Activated T-cell treated with anti-CD3 and anti-CD28 coated beads, Interleukin-2, amount 50 U/mL, for 24 hours (primary cell): Measurements from ENCODE around the gene CASP3.
A peak's percentile ranks its signal among the peaks of the same experiment; 100 is the strongest.
"Not testable (repeated sequence)": the region's sequence is repeated elsewhere in the genome, so short reads cannot be mapped to it uniquely, and the experiment has no call there.

Source experiments
- DNase-seq: peaks from one replicate; pipeline ENCODE4 v3.0.0-alpha.2; 2020
- H3K27ac Mint-ChIP-seq: 2 replicates; pipeline ENCODE4 v1.8.0; 2020; ENCODE audit warnings: mild to moderate bottlenecking, mixed read lengths
- H3K27me3 Mint-ChIP-seq: 2 replicates; pipeline ENCODE4 v1.8.0; 2020; ENCODE audit warnings: mixed read lengths
- H3K36me3 Mint-ChIP-seq: 2 replicates; pipeline ENCODE4 v1.8.0; 2020; ENCODE audit warnings: low read depth, mixed read lengths
- H3K4me1 Mint-ChIP-seq: 2 replicates; pipeline ENCODE4 v1.8.0; 2020; ENCODE audit warnings: low read depth, mixed read lengths
- H3K4me3 Mint-ChIP-seq: 2 replicates; pipeline ENCODE4 v1.8.0; 2020; ENCODE audit warnings: mild to moderate bottlenecking, moderate library complexity, mixed read lengths
- H3K9me3 Mint-ChIP-seq: 2 replicates; pipeline ENCODE4 v1.8.0; 2020; ENCODE audit warnings: mixed read lengths

The CASP3 gene

DNA sequence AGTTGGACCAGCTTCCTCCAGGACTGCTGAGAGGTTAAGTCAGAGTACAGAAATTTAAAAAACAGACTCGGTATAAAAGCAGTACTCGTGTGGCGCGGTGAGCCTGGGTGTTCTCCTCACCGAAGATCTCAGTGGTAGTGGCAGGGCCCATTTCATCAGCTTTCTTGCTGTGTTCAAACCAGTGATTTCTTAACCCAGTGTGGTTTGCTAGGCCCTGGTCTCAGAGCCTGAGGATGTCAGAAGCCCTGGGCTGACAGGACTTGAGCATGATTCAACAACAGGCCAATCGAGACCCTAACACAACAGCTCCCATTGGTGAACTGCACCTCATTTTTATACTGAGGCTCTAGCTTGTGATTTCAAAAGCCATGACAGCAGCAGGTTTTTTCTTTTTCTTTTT is 23.5 kb upstream of the CASP3 start:
- Mint-ChIP-seq H3K27me3 (no peaks in the 10 kb centered on the region), H3K4me1 (peaks cover 22% of the 10 kb centered on the region), H3K27ac (no peak overlapping the region), H3K36me3 (peaks cover 61% of the 10 kb centered on the region), H3K9me3 (no peaks in the 10 kb centered on the region), H3K4me3 (no peak overlapping the region)
- no peak for DNase-seq

DNA sequence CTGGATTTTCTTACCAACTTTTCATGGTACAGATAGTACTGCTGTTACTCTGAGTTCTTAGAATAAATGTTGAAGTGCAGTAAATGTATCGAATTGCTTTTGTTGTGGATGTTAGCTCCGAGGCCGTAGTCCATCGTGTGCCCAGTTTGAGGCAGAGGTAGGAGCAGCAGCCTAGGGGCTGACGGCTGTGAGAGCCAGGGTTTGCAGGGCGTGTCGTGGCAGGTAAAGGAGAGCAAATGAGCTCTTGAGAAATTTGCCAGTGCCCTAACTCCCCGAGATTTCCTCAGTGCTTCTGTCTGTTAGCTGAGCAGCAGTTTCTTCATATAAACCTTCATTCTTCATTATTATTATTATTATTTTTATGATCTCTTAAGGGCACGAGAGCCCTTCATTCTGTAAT is 21.9 kb upstream of the CASP3 start:
- Mint-ChIP-seq H3K27ac (no peak overlapping the region), H3K4me1 (peaks cover 24% of the 10 kb centered on the region), H3K27me3 (no peaks in the 10 kb centered on the region), H3K36me3 (peaks cover 78% of the 10 kb centered on the region), H3K4me3 (no peak overlapping the region), H3K9me3 (no peaks in the 10 kb centered on the region)
- DNase-seq = no peak

- H3K27ac Mint-ChIP-seq = peak overlapping the region; percentile 6
- H3K4me3 Mint-ChIP-seq = no peak overlapping the region
- H3K9me3 Mint-ChIP-seq = no peaks in the 10 kb centered on the region
- peaks cover 24% of the 10 kb centered on the region for H3K4me1 Mint-ChIP-seq
- peaks cover 77% of the 10 kb centered on the region for H3K36me3 Mint-ChIP-seq
- no peak for DNase-seq
- no peaks in the 10 kb centered on the region for H3K27me3 Mint-ChIP-seq
These were observed 20.0 kb upstream of the CASP3 start for GRCh38 chr4:184669251-184669650.

DNA sequence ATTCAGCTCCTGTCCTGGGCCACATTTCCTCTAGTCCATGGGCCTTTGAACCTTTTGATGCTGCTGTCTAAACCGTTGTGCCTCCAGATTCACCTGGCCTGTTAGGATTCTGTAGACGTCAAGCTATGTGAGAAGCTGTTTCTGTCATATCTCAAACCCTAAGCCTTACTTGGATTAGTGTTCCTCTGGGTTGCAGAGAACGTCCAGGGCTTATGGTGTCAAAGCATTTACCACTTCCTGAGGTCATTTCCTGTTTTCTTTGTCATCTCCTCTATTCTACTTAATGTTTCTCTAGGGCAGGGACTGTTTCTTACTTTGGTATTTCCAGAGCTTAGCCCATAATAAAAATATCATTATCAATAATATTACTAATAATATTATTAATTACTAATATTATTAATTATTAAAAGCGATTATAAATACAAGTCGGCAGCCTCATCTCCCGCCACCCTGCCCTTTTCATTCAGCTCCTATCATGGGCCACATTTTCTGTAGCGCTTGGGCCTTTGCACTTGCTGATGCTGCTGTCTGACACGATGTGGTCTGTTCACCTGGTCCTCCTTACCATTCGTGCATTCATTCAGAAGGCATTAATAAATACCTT is 19.4 kb upstream of the CASP3 start:
- Mint-ChIP-seq H3K4me1 (peaks cover 24% of the 10 kb centered on the region), H3K9me3 (no peaks in the 10 kb centered on the region), H3K4me3 (no peak overlapping the region), H3K27ac (peak overlapping the region; percentile 53), H3K27me3 (no peaks in the 10 kb centered on the region), H3K36me3 (peaks cover 71% of the 10 kb centered on the region)
- DNase-seq = no peak

GRCh38 chr4:184668096-184668495 is 18.8 kb upstream of the CASP3 start:
- H3K9me3 Mint-ChIP-seq = no peaks in the 10 kb centered on the region
- peaks cover 68% of the 10 kb centered on the region for H3K36me3 Mint-ChIP-seq
- H3K4me3 Mint-ChIP-seq = no peak overlapping the region
- H3K27ac Mint-ChIP-seq = peak overlapping the region; percentile 53
- H3K4me1 Mint-ChIP-seq = peaks cover 24% of the 10 kb centered on the region
- no peak for DNase-seq
- H3K27me3 Mint-ChIP-seq = no peaks in the 10 kb centered on the region

- no peak for DNase-seq
- H3K27me3 Mint-ChIP-seq = no peaks in the 10 kb centered on the region
- H3K36me3 Mint-ChIP-seq = peaks cover 55% of the 10 kb centered on the region
- no peak overlapping the region for H3K4me3 Mint-ChIP-seq
- no peaks in the 10 kb centered on the region for H3K9me3 Mint-ChIP-seq
- H3K27ac Mint-ChIP-seq = no peak overlapping the region
- peaks cover 24% of the 10 kb centered on the region for H3K4me1 Mint-ChIP-seq
These were observed 17.4 kb upstream of the CASP3 start for GRCh38 chr4:184666670-184667069.

- Mint-ChIP-seq H3K4me1 (peaks cover 20% of the 10 kb centered on the region), H3K4me3 (no peak overlapping the region), H3K27me3 (no peaks in the 10 kb centered on the region), H3K9me3 (no peaks in the 10 kb centered on the region), H3K27ac (no peak overlapping the region), H3K36me3 (peaks cover 53% of the 10 kb centered on the region)
- no peak for DNase-seq
These were observed 15.4 kb upstream of the CASP3 start for GRCh38 chr4:184664445-184665210.

DNA sequence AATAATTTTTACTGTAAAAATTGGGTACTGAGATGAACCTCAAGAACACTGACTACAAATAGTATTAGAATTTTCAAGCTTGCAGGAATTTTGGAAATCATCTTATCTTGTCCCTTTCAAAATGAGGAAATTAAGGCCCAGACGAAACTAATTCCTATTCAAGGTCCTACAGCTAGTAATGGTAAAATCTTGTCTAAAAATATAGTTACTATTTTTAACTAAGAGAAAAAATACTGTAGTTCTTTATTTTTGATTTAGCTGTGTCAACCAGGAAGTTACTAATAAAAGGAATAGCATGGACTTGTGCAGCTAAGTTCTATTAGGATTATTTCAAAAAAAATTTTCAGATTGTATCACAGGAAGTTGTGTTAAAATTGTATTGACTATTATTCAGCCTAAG is 13.0 kb upstream of the CASP3 start:
- H3K9me3 Mint-ChIP-seq = no peaks in the 10 kb centered on the region
- no peaks in the 10 kb centered on the region for H3K27me3 Mint-ChIP-seq
- peaks cover 2% of the 10 kb centered on the region for H3K4me1 Mint-ChIP-seq
- H3K27ac Mint-ChIP-seq = no peak overlapping the region
- no peak for DNase-seq
- H3K36me3 Mint-ChIP-seq = peaks cover 45% of the 10 kb centered on the region
- H3K4me3 Mint-ChIP-seq = no peak overlapping the region

- Mint-ChIP-seq H3K27me3 (no peaks in the 10 kb centered on the region), H3K4me1 (no peaks in the 10 kb centered on the region), H3K27ac (no peak overlapping the region), H3K4me3 (no peak overlapping the region), H3K9me3 (no peaks in the 10 kb centered on the region), H3K36me3 (peaks cover 43% of the 10 kb centered on the region)
- no peak for DNase-seq
These were observed 11.7 kb upstream of the CASP3 start for GRCh38 chr4:184660978-184661377.

DNA sequence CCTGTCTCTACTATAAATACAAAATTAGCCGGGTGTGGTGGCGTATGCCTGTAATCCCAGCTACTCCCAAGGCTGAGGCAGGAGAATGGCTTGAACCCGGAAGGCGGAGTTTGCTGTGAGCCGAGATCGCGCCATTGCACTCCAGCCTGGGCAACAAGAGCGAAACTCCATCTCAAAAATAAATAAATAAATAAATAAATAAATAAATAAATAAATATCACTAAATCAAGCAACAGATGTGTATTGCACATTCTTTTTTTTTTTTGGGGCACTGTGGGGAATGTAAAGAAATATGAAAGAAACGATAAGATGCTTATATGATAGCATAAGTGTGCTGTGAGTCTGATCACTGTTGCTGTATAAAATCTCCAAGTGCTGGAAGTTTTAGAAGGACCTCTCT is 8.6 kb upstream of the CASP3 start:
- Mint-ChIP-seq H3K27ac (peak overlapping the region; percentile 37), H3K36me3 (peaks cover 51% of the 10 kb centered on the region)
- H3K4me3 Mint-ChIP-seq, DNase-seq, H3K9me3 Mint-ChIP-seq, H3K4me1 Mint-ChIP-seq, H3K27me3 Mint-ChIP-seq: not testable (repeated sequence)

- DNase-seq = no peak
- H3K27ac Mint-ChIP-seq = no peak overlapping the region
- H3K36me3 Mint-ChIP-seq = peaks cover 51% of the 10 kb centered on the region
- H3K27me3 Mint-ChIP-seq = no peaks in the 10 kb centered on the region
- no peak overlapping the region for H3K4me3 Mint-ChIP-seq
- peaks cover 3% of the 10 kb centered on the region for H3K4me1 Mint-ChIP-seq
- H3K9me3 Mint-ChIP-seq = no peaks in the 10 kb centered on the region
These were observed 7.9 kb upstream of the CASP3 start for GRCh38 chr4:184657144-184657543.

- DNase-seq = no peak
- peaks cover 8% of the 10 kb centered on the region for H3K4me1 Mint-ChIP-seq
- H3K27me3 Mint-ChIP-seq = no peaks in the 10 kb centered on the region
- H3K9me3 Mint-ChIP-seq = no peaks in the 10 kb centered on the region
- H3K36me3 Mint-ChIP-seq = peaks cover 49% of the 10 kb centered on the region
- no peak overlapping the region for H3K4me3 Mint-ChIP-seq
- H3K27ac Mint-ChIP-seq = no peak overlapping the region
These were observed 6.9 kb upstream of the CASP3 start for GRCh38 chr4:184655889-184656869.

- no peaks in the 10 kb centered on the region for H3K27me3 Mint-ChIP-seq
- peaks cover 19% of the 10 kb centered on the region for H3K4me1 Mint-ChIP-seq
- H3K27ac Mint-ChIP-seq = no peak overlapping the region
- DNase-seq = no peak
- no peak overlapping the region for H3K4me3 Mint-ChIP-seq
- no peaks in the 10 kb centered on the region for H3K9me3 Mint-ChIP-seq
- peaks cover 40% of the 10 kb centered on the region for H3K36me3 Mint-ChIP-seq
These were observed 4.4 kb upstream of the CASP3 start for GRCh38 chr4:184653650-184654049.

DNA sequence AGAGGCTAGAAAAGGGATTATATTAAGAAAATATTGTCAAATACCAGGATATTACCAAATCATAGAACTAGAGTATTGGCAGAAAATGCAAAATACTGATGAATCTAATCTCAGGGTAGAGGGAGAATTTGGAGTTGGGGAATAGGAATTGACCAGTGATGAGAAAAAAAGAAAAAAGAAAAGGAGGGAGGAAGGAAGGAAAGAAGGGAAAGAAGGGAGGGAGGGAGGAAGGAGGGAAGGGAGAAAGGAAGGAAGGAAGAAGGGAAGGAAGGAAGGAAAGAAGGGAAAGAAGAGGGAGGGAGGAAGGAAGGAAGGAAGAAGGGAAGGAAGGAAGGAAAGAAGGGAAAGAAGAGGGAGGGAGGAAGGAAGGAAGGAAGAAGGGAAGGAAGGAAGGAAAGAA is 3.4 kb upstream of the CASP3 start:
- peaks cover 25% of the 10 kb centered on the region for H3K4me1 Mint-ChIP-seq
- DNase-seq, H3K27me3 Mint-ChIP-seq, H3K9me3 Mint-ChIP-seq, H3K4me3 Mint-ChIP-seq, H3K27ac Mint-ChIP-seq: not testable (repeated sequence)
- peaks cover 44% of the 10 kb centered on the region for H3K36me3 Mint-ChIP-seq
